Measurements from ENCODE around the gene CDC34.

DNA sequence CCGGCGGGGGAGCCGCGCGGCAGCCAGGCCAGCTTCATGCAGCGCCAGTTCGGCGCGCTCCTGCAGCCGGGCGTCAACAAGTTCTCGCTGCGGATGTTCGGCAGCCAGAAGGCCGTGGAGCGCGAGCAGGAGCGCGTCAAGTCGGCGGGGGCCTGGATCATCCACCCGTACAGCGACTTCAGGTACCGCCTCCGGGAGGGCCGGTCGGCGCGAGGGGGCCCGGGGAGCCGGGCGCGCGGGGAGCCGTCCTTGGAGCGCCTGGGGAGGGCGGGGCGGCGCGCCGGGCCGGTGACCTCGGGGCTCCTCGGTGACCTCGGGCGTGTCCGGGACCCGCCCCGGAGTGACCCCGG is 58.8 kb downstream of the CDC34 start:
- TF ChIP-seq, protein P1, sequence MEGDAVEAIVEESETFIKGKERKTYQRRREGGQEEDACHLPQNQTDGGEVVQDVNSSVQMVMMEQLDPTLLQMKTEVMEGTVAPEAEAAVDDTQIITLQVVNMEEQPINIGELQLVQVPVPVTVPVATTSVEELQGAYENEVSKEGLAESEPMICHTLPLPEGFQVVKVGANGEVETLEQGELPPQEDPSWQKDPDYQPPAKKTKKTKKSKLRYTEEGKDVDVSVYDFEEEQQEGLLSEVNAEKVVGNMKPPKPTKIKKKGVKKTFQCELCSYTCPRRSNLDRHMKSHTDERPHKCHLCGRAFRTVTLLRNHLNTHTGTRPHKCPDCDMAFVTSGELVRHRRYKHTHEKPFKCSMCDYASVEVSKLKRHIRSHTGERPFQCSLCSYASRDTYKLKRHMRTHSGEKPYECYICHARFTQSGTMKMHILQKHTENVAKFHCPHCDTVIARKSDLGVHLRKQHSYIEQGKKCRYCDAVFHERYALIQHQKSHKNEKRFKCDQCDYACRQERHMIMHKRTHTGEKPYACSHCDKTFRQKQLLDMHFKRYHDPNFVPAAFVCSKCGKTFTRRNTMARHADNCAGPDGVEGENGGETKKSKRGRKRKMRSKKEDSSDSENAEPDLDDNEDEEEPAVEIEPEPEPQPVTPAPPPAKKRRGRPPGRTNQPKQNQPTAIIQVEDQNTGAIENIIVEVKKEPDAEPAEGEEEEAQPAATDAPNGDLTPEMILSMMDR (conservative IDR thresholded peaks at IDR 0.05; ENCODE audit: low read depth, low read length) = no peak
- TF ChIP-seq EZH2 (IDR thresholded peaks at IDR 0.05; ENCODE audit: borderline replicate concordance, low read depth, low read length, poor library complexity, severe bottlenecking) = no peak

Measured in A673 (cell line).